AG04450 (cell line): ENCODE data around the gene CAMK4. TPM values are rescaled to one million over a fixed set of nuclear protein-coding genes. Genes with fewer than 3 reads are reported as not detected.
A peak's percentile ranks its signal among the peaks of the same experiment; 100 is the strongest.

Source experiments
- CTCF ChIA-PET: fragments of 300-600, 350-600 bp; formaldehyde crosslinking; extraction: SDS; loops from one replicate; lab custom pipeline; 2022; ENCODE audit warnings: antibody characterized with exemption, inconsistent platforms; lab: Charles Lee
- POLR2A ChIA-PET: fragments of 350-600 bp; formaldehyde crosslinking; extraction: SDS; loops from one replicate; lab custom pipeline; 2021; ENCODE audit warnings: antibody characterized with exemption, inconsistent platforms; lab: Yijun Ruan, JAX
- DNase-seq: peaks from one replicate; pipeline ENCODE4 v3.0.0-alpha.2; 2011; ENCODE audit warnings: low read depth, low spot score
- H3K27ac ChIP-seq: one replicate; pipeline ENCODE4 v1.5.1; 2012; ENCODE audit warnings: low read depth, low read length, control low read depth
- H3K27me3 ChIP-seq: one replicate; pipeline ENCODE4 v1.6.0; 2012; ENCODE audit warnings: low read length; ENCODE audit not compliant: control insufficient read depth, insufficient read depth
- H3K4me3 ChIP-seq: 2 replicates; pipeline ENCODE4 v1.5.1; 2011; ENCODE audit warnings: mild to moderate bottlenecking, low read depth, low read length, control low read depth
- H3K9me3 ChIP-seq: 2 replicates; pipeline ENCODE4 v1.5.1; 2012; ENCODE audit warnings: low read length; ENCODE audit not compliant: control insufficient read depth, insufficient read depth
- polyA plus RNA-seq: library from polyadenylated mRNA; depleted of rRNA; stranded (reverse); fragments of >200 nt; gene quantifications from 2 replicates; pipeline ENCODE4 v1.2.3, GENCODE V29; 2011
- TF ChIP-seq, protein P1 (sequence below): IDR thresholded peaks from 2 replicates; pipeline ENCODE4 v1.5.1; 2011; ENCODE audit warnings: low read depth, low read length, control low read depth, inconsistent platforms

The CAMK4 gene
- polyA plus RNA-seq, 1 experiment = 3.2 TPM

GRCh38 chr5:111454776-111455175, 230.6 kb downstream of the CAMK4 start:
- Histone ChIP-seq H3K27me3 (no peaks in the 10 kb centered on the region), H3K9me3 (no peaks in the 10 kb centered on the region), H3K4me3 (no peak overlapping the region), H3K27ac (no peak overlapping the region)
- CTCF ChIA-PET = interaction anchor here (0.6 to 0.9 kb wide), 2 partner anchors 61 to 77 kb away, joined by 3 to 4 read pairs; no protein-coding TSS in a partner anchor
- POLR2A ChIA-PET = no interaction called here
- TF ChIP-seq, protein P1, sequence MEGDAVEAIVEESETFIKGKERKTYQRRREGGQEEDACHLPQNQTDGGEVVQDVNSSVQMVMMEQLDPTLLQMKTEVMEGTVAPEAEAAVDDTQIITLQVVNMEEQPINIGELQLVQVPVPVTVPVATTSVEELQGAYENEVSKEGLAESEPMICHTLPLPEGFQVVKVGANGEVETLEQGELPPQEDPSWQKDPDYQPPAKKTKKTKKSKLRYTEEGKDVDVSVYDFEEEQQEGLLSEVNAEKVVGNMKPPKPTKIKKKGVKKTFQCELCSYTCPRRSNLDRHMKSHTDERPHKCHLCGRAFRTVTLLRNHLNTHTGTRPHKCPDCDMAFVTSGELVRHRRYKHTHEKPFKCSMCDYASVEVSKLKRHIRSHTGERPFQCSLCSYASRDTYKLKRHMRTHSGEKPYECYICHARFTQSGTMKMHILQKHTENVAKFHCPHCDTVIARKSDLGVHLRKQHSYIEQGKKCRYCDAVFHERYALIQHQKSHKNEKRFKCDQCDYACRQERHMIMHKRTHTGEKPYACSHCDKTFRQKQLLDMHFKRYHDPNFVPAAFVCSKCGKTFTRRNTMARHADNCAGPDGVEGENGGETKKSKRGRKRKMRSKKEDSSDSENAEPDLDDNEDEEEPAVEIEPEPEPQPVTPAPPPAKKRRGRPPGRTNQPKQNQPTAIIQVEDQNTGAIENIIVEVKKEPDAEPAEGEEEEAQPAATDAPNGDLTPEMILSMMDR = no peak
- no peak for DNase-seq

DNA sequence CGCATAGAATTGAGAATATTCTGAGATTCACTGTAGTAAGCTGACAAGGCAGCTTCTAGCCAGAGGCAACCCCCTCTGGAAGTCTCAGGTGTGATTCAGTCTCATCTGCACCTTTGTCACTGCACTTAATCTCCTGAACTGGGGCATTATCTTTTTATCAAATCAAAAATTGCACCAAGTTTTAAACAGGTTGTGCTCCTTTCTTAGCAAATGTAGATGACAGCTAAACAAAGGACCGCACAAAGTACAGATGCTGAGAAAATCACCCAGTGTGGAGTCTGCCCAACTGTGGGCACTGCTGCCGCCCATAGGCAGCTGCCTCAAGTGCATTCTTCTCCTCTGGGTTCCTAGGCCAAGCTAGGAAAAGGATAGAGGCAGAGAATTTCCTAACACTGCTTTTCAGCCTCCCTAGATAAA, 237.1 kb downstream of the CAMK4 start:
- no peak overlapping the region for H3K27ac ChIP-seq
- ChIA-PET CTCF (interaction anchor here (1.1 to 1.9 kb wide), 6 partner anchors 9 to 305 kb away, joined by 3 to 7 read pairs (median 4); no protein-coding TSS in a partner anchor), POLR2A (no interaction called here)
- TF ChIP-seq, protein P1 = peak; percentile 45
- no peaks in the 10 kb centered on the region for H3K27me3 ChIP-seq
- no peaks in the 10 kb centered on the region for H3K9me3 ChIP-seq
- no peak for DNase-seq
- H3K4me3 ChIP-seq = no peak overlapping the region

DNA sequence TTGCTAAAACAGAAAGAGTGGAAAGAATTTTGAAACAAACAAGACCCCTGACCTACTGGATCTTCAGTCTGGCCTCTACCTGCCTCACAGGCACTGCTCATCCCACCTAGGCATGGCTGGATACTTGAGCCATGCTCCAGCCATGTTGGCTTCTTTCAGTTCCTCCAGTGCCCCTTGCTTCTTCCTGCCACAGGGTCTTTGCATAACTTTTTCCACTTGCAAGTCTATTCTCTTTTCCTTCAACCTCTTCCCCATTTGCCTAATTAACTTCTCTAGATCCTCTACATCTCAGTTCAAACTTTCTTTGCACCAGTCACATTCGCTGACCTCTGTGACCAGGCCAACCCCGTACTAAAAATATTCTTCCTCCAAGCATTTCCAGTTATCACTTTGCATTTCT, 237.8 kb downstream of the CAMK4 start:
- Histone ChIP-seq H3K27ac (no peak overlapping the region), H3K27me3 (no peaks in the 10 kb centered on the region), H3K9me3 (no peaks in the 10 kb centered on the region), H3K4me3 (no peak overlapping the region)
- ChIA-PET CTCF (interaction anchor here (0.7 to 1.9 kb wide), 6 partner anchors 9 to 306 kb away, joined by 3 to 7 read pairs (median 4); no protein-coding TSS in a partner anchor), POLR2A (no interaction called here)
- no peak for DNase-seq
- TF ChIP-seq, protein P1 = no peak

DNA sequence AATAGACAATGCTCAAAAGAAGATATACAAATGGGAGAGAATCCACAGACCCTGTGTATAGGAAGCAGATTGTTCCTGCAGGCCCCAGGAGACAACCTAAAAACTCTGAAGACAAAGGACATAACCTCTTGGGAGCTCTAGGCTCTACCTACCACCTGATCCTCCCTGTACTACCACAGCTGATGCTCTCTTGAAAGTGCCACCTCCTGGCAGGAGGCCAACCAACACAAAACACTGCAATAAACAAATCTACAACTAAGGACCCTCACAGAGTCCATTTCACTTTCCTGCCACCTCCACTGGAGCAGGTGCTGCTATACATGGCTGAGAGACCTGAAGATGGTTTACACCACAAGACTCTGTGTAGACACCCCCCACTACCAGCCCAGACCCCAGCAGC, 239.1 kb downstream of the CAMK4 start:
- TF ChIP-seq, protein P1 = no peak
- no peaks in the 10 kb centered on the region for H3K27me3 ChIP-seq
- POLR2A ChIA-PET = no interaction called here
- no peak overlapping the region for H3K27ac ChIP-seq
- DNase-seq = no peak
- H3K9me3 ChIP-seq = no peaks in the 10 kb centered on the region
- CTCF ChIA-PET = interaction anchor here (1.5 kb wide), 1 partner anchor 68 kb away, joined by 3 read pairs; no protein-coding TSS in a partner anchor
- H3K4me3 ChIP-seq = no peak overlapping the region

- DNase-seq = no peak
- ChIA-PET CTCF (interaction anchor here (2.0 kb wide), 1 partner anchor 8 kb away, joined by 7 read pairs; no protein-coding TSS in a partner anchor), POLR2A (no interaction called here)
- H3K9me3 ChIP-seq = no peaks in the 10 kb centered on the region
- no peaks in the 10 kb centered on the region for H3K27me3 ChIP-seq
- H3K27ac ChIP-seq = no peak overlapping the region
- TF ChIP-seq, protein P1 = no peak
- no peak overlapping the region for H3K4me3 ChIP-seq
Measured at GRCh38 chr5:111469293-111469896, 245.2 kb downstream of the CAMK4 start.
